AG04450 (cell line): Measurements from ENCODE around the gene PRPF39. TPM values are rescaled to one million over a fixed set of nuclear protein-coding genes. Genes with fewer than 3 reads are reported as not detected.

Experiments used
- CTCF ChIA-PET: fragments of 300-600, 350-600 bp; formaldehyde crosslinking; extraction: SDS; loops from one replicate; lab custom pipeline; 2022; ENCODE audit warnings: antibody characterized with exemption, inconsistent platforms; lab: Charles Lee
- POLR2A ChIA-PET: fragments of 350-600 bp; formaldehyde crosslinking; extraction: SDS; loops from one replicate; lab custom pipeline; 2021; ENCODE audit warnings: antibody characterized with exemption, inconsistent platforms; lab: Yijun Ruan, JAX
- DNase-seq: peaks from one replicate; pipeline ENCODE4 v3.0.0-alpha.2; 2011; ENCODE audit warnings: low read depth, low spot score
- H3K27ac ChIP-seq: one replicate; pipeline ENCODE4 v1.5.1; 2012; ENCODE audit warnings: low read depth, low read length, control low read depth
- H3K27me3 ChIP-seq: one replicate; pipeline ENCODE4 v1.6.0; 2012; ENCODE audit warnings: low read length; ENCODE audit not compliant: control insufficient read depth, insufficient read depth
- H3K4me3 ChIP-seq: 2 replicates; pipeline ENCODE4 v1.5.1; 2011; ENCODE audit warnings: mild to moderate bottlenecking, low read depth, low read length, control low read depth
- H3K9me3 ChIP-seq: 2 replicates; pipeline ENCODE4 v1.5.1; 2012; ENCODE audit warnings: low read length; ENCODE audit not compliant: control insufficient read depth, insufficient read depth
- polyA plus RNA-seq: library from polyadenylated mRNA; depleted of rRNA; stranded (reverse); fragments of >200 nt; gene quantifications from 2 replicates; pipeline ENCODE4 v1.2.3, GENCODE V29; 2011
- TF ChIP-seq, protein P1 (sequence below): IDR thresholded peaks from 2 replicates; pipeline ENCODE4 v1.5.1; 2011; ENCODE audit warnings: low read depth, low read length, control low read depth, inconsistent platforms

The PRPF39 gene
- polyA plus RNA-seq, 1 experiment = 48.6 TPM

GRCh38 chr14:45118594-45118993 lies 34.7 kb downstream of the PRPF39 start:
- TF ChIP-seq, protein P1, sequence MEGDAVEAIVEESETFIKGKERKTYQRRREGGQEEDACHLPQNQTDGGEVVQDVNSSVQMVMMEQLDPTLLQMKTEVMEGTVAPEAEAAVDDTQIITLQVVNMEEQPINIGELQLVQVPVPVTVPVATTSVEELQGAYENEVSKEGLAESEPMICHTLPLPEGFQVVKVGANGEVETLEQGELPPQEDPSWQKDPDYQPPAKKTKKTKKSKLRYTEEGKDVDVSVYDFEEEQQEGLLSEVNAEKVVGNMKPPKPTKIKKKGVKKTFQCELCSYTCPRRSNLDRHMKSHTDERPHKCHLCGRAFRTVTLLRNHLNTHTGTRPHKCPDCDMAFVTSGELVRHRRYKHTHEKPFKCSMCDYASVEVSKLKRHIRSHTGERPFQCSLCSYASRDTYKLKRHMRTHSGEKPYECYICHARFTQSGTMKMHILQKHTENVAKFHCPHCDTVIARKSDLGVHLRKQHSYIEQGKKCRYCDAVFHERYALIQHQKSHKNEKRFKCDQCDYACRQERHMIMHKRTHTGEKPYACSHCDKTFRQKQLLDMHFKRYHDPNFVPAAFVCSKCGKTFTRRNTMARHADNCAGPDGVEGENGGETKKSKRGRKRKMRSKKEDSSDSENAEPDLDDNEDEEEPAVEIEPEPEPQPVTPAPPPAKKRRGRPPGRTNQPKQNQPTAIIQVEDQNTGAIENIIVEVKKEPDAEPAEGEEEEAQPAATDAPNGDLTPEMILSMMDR = no peak
- Histone ChIP-seq H3K27me3 (no peaks in the 10 kb centered on the region), H3K27ac (no peak overlapping the region), H3K4me3 (no peak overlapping the region), H3K9me3 (no peaks in the 10 kb centered on the region)
- CTCF ChIA-PET = no interaction called here
- DNase-seq = no peak
- POLR2A ChIA-PET = no interaction called here

GRCh38 chr14:45120096-45120495 lies 36.2 kb downstream of the PRPF39 start:
- Histone ChIP-seq H3K27ac (no peak overlapping the region), H3K27me3 (no peaks in the 10 kb centered on the region), H3K9me3 (no peaks in the 10 kb centered on the region), H3K4me3 (no peak overlapping the region)
- ChIA-PET POLR2A (no interaction called here), CTCF (no interaction called here)
- DNase-seq = no peak
- TF ChIP-seq, protein P1 = no peak

DNA sequence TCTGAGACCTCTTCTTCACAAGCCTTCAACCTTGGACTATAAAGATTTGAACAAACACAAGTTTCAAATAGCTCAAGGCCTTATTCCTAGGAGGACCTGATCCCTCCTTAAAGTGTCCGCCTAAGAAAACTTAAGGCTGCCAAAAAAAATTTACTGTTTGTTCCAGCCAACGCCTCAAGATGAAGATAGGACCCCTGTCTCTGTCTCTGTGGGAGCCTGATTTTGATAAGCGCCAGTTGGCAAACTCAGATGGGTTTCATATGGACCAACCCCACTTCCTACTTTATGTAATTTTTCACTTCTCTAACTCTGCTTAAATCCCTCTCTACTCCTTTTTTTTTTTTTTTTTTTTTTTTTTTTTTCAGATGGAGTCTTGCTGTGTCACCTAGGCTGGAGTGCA lies 39.4 kb downstream of the PRPF39 start:
- TF ChIP-seq, protein P1 = no peak
- Histone ChIP-seq H3K27me3 (no peaks in the 10 kb centered on the region), H3K4me3 (no peak overlapping the region), H3K9me3 (no peaks in the 10 kb centered on the region), H3K27ac (no peak overlapping the region)
- ChIA-PET POLR2A (interaction anchor here (0.6 kb wide), 1 partner anchor 162 kb away, joined by 4 read pairs; no protein-coding TSS in a partner anchor), CTCF (no interaction called here)
- DNase-seq = no peak

GRCh38 chr14:45125754-45126153 lies 41.8 kb downstream of the PRPF39 start:
- no peak overlapping the region for H3K4me3 ChIP-seq
- no peak for DNase-seq

DNA sequence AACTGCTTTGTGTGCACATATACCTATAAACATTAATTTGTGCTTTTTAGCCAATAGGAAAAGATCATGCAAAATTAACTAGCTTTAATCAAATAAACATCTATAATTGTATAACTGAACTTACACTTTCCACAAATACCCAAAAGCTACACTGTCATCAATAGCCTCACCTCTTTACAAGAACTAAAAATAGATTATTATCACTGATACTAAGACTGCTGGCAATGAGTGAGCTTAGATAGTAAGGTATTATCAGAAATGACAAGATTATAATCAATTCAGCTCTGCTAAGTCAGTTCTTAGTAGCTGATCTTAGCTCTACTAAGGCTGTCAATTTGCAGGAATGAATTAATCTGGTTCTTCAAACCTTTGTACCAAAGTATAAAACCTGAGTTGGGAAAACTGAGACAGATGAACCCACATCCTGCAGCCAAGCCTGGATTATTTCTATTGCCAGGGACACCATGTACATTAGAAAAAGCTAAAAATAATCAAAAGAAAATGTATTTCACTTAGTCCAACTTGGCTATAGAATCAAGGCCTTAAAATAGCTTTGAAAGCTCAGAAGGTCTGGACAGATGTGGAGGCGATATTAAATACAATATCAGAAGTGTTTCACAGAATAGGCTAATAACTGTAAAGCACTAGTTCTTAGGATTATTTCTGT lies 45.2 kb downstream of the PRPF39 start:
- CTCF ChIA-PET = interaction anchor here (5.0 kb wide), 1 partner anchor 139 kb away, joined by 24 read pairs; no protein-coding TSS in a partner anchor
- H3K9me3 ChIP-seq = no peaks in the 10 kb centered on the region
- H3K27ac ChIP-seq = no peak overlapping the region
- POLR2A ChIA-PET = no interaction called here
- H3K4me3 ChIP-seq = no peak overlapping the region
- no peak for DNase-seq
- TF ChIP-seq, protein P1 = no peak
- H3K27me3 ChIP-seq = no peaks in the 10 kb centered on the region

More at GRCh38 chr14:45125754-45126153, 41.8 kb downstream of the PRPF39 start:
- Histone ChIP-seq H3K27ac (no peak overlapping the region), H3K27me3 (no peaks in the 10 kb centered on the region), H3K9me3 (no peaks in the 10 kb centered on the region)
- CTCF ChIA-PET = interaction anchor here (1.3 kb wide), 1 partner anchor 212 kb away, joined by 3 read pairs; no protein-coding TSS in a partner anchor
- POLR2A ChIA-PET = no interaction called here
- TF ChIP-seq, protein P1 = no peak
